ENCODE data around the gene KCNH2.

- TF ChIP-seq CTCF (IDR thresholded peaks at IDR 0.05), result no peak
- TF ChIP-seq POLR2A (IDR thresholded peaks at IDR 0.05), result no peak
Observed at GRCh38 chr7:151008143-151008510, 30.0 kb upstream of the KCNH2 start.

All from body of pancreas (tissue), 4 donors.